ENCODE data around the gene TEDC1. TPM values are rescaled to one million over a fixed set of nuclear protein-coding genes. Genes with fewer than 3 reads are reported as not detected.

The TEDC1 gene
- polyA plus RNA-seq, 1 of the 3 experiments (the other 2 are of a cell fraction): 13.4 TPM

GRCh38 chr14:105527381-105527825 is 36.4 kb downstream of the TEDC1 start:
- Histone ChIP-seq H3K27me3 (ENCODE audit: insufficient read depth) (no peaks in the 10 kb centered on the region; the same call in 1 of the 2 replicates), H3F3A (replicated peaks; ENCODE audit: insufficient read depth) (peaks cover 19% of the 10 kb centered on the region), H3K79me2 (ENCODE audit: insufficient read depth) (no peaks in the 10 kb centered on the region), H3K4me2 (peak overlapping the region; percentile 98), H3K4me1 (ENCODE audit: control insufficient read depth in 1 of 2, insufficient read depth in 2 of 2, low read depth in 1 of 2, low read length in 1 of 2) (peaks cover 4 to 17% of the 10 kb centered on the region in 2 experiments; a peak in 2 of 4 replicates), H3K9ac (peak overlapping the region; percentile 66), H3K4me3 (ENCODE audit: low read depth in 2 of 2, low read length in 1 of 2) (peak overlapping the region; percentile 64 to 69), H3K36me3 (replicated peaks in 1 of 2; ENCODE audit: control insufficient read depth in 1 of 2, insufficient read depth in 2 of 2, low read length in 1 of 2) (peaks cover 0 to 2% of the 10 kb centered on the region in 2 experiments), H4K20me1 (ENCODE audit: insufficient read depth) (no peaks in the 10 kb centered on the region), H3K9me3 (no peaks in the 10 kb centered on the region), H3K9me2 (no peaks in the 10 kb centered on the region), H2AFZ (ENCODE audit: low read depth) (no peak overlapping the region), H3K27ac (ENCODE audit: low read depth in 2 of 2, low read length in 1 of 2) (no peak overlapping the region; a peak in 1 of 4 replicates)
- ChIA-PET POLR2A (no interaction called here), CTCF (interaction anchor here (1.0 to 5.8 kb wide), 10 partner anchors 9 to 79 kb away, joined by 3 to 61 read pairs (median 6); partner anchors contain the start of genes CRIP1 and TEDC1)
- TF ChIP-seq YY1 (IDR thresholded peaks at IDR 0.05; ENCODE audit: low read depth): no peak
- TF ChIP-seq TEAD4 (IDR thresholded peaks at IDR 0.05; ENCODE audit: borderline replicate concordance, insufficient read depth): no peak
- TF ChIP-seq TCF12 (IDR thresholded peaks at IDR 0.05): no peak
- TF ChIP-seq RFX5 (IDR thresholded peaks at IDR 0.05; ENCODE audit: low read length): no peak
- no peak for TF ChIP-seq NFIC (IDR thresholded peaks at IDR 0.05; ENCODE audit: borderline replicate concordance)
- TF ChIP-seq PBX3 (IDR thresholded peaks at IDR 0.05): no peak
- TF ChIP-seq ZBTB33 (IDR thresholded peaks at IDR 0.05; ENCODE audit: borderline replicate concordance, low read depth): no peak
- TF ChIP-seq RCOR1 (IDR thresholded peaks at IDR 0.05; ENCODE audit: low read length): no peak
- TF ChIP-seq NRF1 (IDR thresholded peaks at IDR 0.05; ENCODE audit: low read depth, low read length): no peak
- TF ChIP-seq GABPA (IDR thresholded peaks at IDR 0.05; ENCODE audit: low read depth): no peak
- TF ChIP-seq REST (IDR thresholded peaks at IDR 0.05; ENCODE audit: low read depth, low read length): no peak
- TF ChIP-seq ELF1 (IDR thresholded peaks at IDR 0.05): no peak
- no peak for TF ChIP-seq POLR2AphosphoS5 (IDR thresholded peaks at IDR 0.05; ENCODE audit: low read depth, low read length)
- TF ChIP-seq FOXJ3 (CRISPR knock-in tag; IDR thresholded peaks at IDR 0.05): no peak
- TF ChIP-seq EZH2phosphoT487 (IDR thresholded peaks at IDR 0.05; ENCODE audit: borderline replicate concordance, low read depth): no peak
- TF ChIP-seq RXRA (IDR thresholded peaks at IDR 0.05; ENCODE audit: borderline replicate concordance, low read depth): no peak
- no peak for TF ChIP-seq RAD21 (IDR thresholded peaks at IDR 0.05; ENCODE audit: low read length)
- TF ChIP-seq CHD2 (IDR thresholded peaks at IDR 0.05; ENCODE audit: low read length, partially characterized antibody): no peak
- no peak for DNase-seq
- WGBS (ENCODE audit: low lambda C conversion rate): 57% methylated on average over 12 of the region's 23 CpGs

Data from SK-N-SH (cell line).